Peyer's patch (tissue), 4 donors: ENCODE results near the gene SRP72.

Experiments
- CTCF ChIP-seq, 6 experiments: fragments of 450-650 bp in 4 of 6; fragments of 200-600 bp in 2 of 6; sonication (generic) in 1 of 6; IDR thresholded peaks; one replicate each; pipeline ENCODE4 v1.5.1; 2017 to 2019; ENCODE audit warnings: antibody characterized with exemption in 6 of 6, mild to moderate bottlenecking in 3 of 6, moderate library complexity in 1 of 6
- POLR2A ChIP-seq, 2 donors: fragments of 450-650 bp; IDR thresholded peaks; one replicate each; pipeline ENCODE4 v1.5.1; 2017; ENCODE audit warnings: antibody characterized with exemption in 2 of 2, mild to moderate bottlenecking in 2 of 2, moderate library complexity in 2 of 2

- no peak for TF ChIP-seq CTCF (IDR thresholded peaks at IDR 0.05)
- TF ChIP-seq POLR2A (IDR thresholded peaks at IDR 0.05) = no peak
Measured at GRCh38 chr4:56477192-56477702, 9.8 kb downstream of the SRP72 start.
